Body of pancreas (tissue), 4 donors: ENCODE data around the gene NRG3.

ENCODE experiments used
- CTCF ChIP-seq, 7 experiments: fragments of 450-650 bp in 4 of 7; fragments of 200-600 bp in 3 of 7; sonication (generic) in 3 of 7; IDR thresholded peaks; one replicate each; pipeline ENCODE4 v1.5.1; 2016 to 2019; ENCODE audit warnings: antibody characterized with exemption in 7 of 7
- POLR2A ChIP-seq, 3 donors: fragments of 450-650 bp; IDR thresholded peaks; one replicate each; pipeline ENCODE4 v1.6.1; 2016; ENCODE audit warnings: antibody characterized with exemption in 3 of 3, mild to moderate bottlenecking in 2 of 3

- TF ChIP-seq CTCF (IDR thresholded peaks at IDR 0.05) = no peak
- TF ChIP-seq POLR2A (IDR thresholded peaks at IDR 0.05) = no peak
Observed at GRCh38 chr10:82683945-82684344, 809.0 kb downstream of the NRG3 start.
